Ascending aorta (tissue), 2 donors: ENCODE results near the gene RASGRF1. TPM values are rescaled to one million over a fixed set of nuclear protein-coding genes. Genes with fewer than 3 reads are reported as not detected.
A peak's percentile ranks its signal among the peaks of the same experiment; 100 is the strongest.

Source experiments
- DNase-seq, 2 donors: peaks; one replicate each; pipeline ENCODE4 v3.0.0-alpha.2; 2019; ENCODE audit warnings: low spot score in 2 of 2
- H3K27ac ChIP-seq, 2 donors: fragments of 200-600 bp; sonication (generic); one replicate each; pipeline ENCODE4 v1.5.1; 2016 to 2017; ENCODE audit warnings: mild to moderate bottlenecking in 1 of 2
- H3K27me3 ChIP-seq: fragments of 200-600 bp; sonication (generic); one replicate; pipeline ENCODE4 v1.5.1; 2017
- H3K36me3 ChIP-seq, 2 donors: fragments of 200-600 bp; sonication (generic); one replicate each; pipeline ENCODE4 v1.5.1; 2016
- H3K4me1 ChIP-seq, 2 donors: fragments of 200-600 bp; sonication (generic); one replicate each; pipeline ENCODE4 v1.5.1; 2016 to 2017; ENCODE audit warnings: mild to moderate bottlenecking in 1 of 2
- H3K4me3 ChIP-seq, 2 donors: fragments of 200-600 bp; sonication (generic); one replicate each; pipeline ENCODE4 v1.5.1; 2016 to 2017; ENCODE audit warnings: mild to moderate bottlenecking in 1 of 2
- H3K9me3 ChIP-seq, 2 donors: fragments of 200-600 bp; sonication (generic); one replicate each; pipeline ENCODE4 v1.5.1; 2016
- intact Hi-C: fragments of 100-400 bp; cut with DNase I; formaldehyde crosslinking; loops from one replicate; pipeline ENCODE4 v1.15.1; 2023
- total RNA-seq: library from RNA; depleted of rRNA; stranded (reverse); fragments of >200 nt; gene quantifications from one replicate; pipeline ENCODE4 v1.1.0, GENCODE V29; 2016
- TF ChIP-seq, protein P1 (sequence below), 3 experiments: fragments of 200-600 bp in 2 of 3; fragments of 450-650 bp in 1 of 3; sonication (generic) in 2 of 3; IDR thresholded peaks; one replicate each; pipeline ENCODE4 v1.5.1; 2016 to 2019; ENCODE audit warnings: antibody characterized with exemption in 3 of 3, mild to moderate bottlenecking in 1 of 3, moderate library complexity in 1 of 3

RASGRF1 gene
- total RNA-seq, 1 donor from 2014 or later = not detected

GRCh38 chr15:78912316-78912715 is 178.3 kb downstream of the RASGRF1 start:
- no peaks in the 10 kb centered on the region for H3K9me3 ChIP-seq
- TF ChIP-seq, protein P1, sequence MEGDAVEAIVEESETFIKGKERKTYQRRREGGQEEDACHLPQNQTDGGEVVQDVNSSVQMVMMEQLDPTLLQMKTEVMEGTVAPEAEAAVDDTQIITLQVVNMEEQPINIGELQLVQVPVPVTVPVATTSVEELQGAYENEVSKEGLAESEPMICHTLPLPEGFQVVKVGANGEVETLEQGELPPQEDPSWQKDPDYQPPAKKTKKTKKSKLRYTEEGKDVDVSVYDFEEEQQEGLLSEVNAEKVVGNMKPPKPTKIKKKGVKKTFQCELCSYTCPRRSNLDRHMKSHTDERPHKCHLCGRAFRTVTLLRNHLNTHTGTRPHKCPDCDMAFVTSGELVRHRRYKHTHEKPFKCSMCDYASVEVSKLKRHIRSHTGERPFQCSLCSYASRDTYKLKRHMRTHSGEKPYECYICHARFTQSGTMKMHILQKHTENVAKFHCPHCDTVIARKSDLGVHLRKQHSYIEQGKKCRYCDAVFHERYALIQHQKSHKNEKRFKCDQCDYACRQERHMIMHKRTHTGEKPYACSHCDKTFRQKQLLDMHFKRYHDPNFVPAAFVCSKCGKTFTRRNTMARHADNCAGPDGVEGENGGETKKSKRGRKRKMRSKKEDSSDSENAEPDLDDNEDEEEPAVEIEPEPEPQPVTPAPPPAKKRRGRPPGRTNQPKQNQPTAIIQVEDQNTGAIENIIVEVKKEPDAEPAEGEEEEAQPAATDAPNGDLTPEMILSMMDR (IDR thresholded peaks at IDR 0.05) = no peak
- no peaks in the 10 kb centered on the region for H3K27me3 ChIP-seq
- peak overlapping the region in 1 of 2 donors; percentile 77 for H3K27ac ChIP-seq
- peaks cover 41 to 52% of the 10 kb centered on the region in 2 donors for H3K36me3 ChIP-seq
- intact Hi-C loops = loop anchor here (5.0 kb wide), 2 partner anchors 35 to 270 kb away; partner anchors contain the start of gene CTSH
- DNase-seq = no peak
- no peak overlapping the region for H3K4me3 ChIP-seq
- H3K4me1 ChIP-seq = peaks cover 7 to 49% of the 10 kb centered on the region in 2 donors

- no peaks in the 10 kb centered on the region for H3K27me3 ChIP-seq
- H3K4me1 ChIP-seq = peaks cover 13 to 56% of the 10 kb centered on the region in 2 donors
- intact Hi-C loops = loop anchor here (5.0 kb wide), 2 partner anchors 37 to 272 kb away; partner anchors contain the start of gene CTSH
- H3K27ac ChIP-seq = peak overlapping the region; percentile 35 to 47
- TF ChIP-seq, protein P1 (IDR thresholded peaks at IDR 0.05) = no peak
- peaks cover 52 to 61% of the 10 kb centered on the region in 2 donors for H3K36me3 ChIP-seq
- no peaks in the 10 kb centered on the region for H3K9me3 ChIP-seq
- no peak for DNase-seq
- no peak overlapping the region for H3K4me3 ChIP-seq
These were observed 180.3 kb downstream of the RASGRF1 start for GRCh38 chr15:78910271-78910670.

Other genes starting within 250 kb of the RASGRF1 start
- 108 TPM for gene MORF4L1, start 217.9 kb downstream of the RASGRF1 start, total RNA-seq
- gene CTSH, start 145.7 kb downstream of the RASGRF1 start, total RNA-seq = 112 TPM
- gene ANKRD34C, start 191.9 kb upstream of the RASGRF1 start, total RNA-seq = not detected
- 83.7 TPM for gene TMED3, start 220.3 kb upstream of the RASGRF1 start, total RNA-seq